ENCODE data around the gene CADM1. TPM values are rescaled to one million over a fixed set of nuclear protein-coding genes. Genes with fewer than 3 reads are reported as not detected.

CADM1 gene
- total and polyA plus RNA-seq, 10 of the 15 experiments (the other 5 are each of a cell fraction or from before 2014, with no cell fraction given): 0.03 to 0.48 (median 0.15) TPM; not detected in 3

DNA sequence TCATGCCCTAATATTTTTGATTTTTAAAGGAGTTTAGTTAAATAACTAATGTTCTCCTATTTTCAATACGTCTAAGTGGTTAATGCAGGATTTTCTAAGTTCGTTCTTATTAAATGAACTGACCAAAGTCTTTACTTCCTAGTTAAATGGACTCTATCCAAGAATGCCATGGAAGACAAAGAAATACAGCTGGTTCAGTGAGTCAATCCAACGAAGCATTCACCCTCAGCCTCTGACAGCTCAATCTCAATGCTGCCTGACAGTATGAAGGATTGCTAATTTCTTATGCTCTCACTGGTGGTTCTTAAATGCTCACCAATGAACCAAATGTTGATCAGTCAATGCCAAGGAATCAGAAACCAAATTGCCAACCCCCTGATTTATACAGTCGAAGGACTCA lies 219.4 kb downstream of the CADM1 start (continued):
- TF ChIP-seq, protein P1, sequence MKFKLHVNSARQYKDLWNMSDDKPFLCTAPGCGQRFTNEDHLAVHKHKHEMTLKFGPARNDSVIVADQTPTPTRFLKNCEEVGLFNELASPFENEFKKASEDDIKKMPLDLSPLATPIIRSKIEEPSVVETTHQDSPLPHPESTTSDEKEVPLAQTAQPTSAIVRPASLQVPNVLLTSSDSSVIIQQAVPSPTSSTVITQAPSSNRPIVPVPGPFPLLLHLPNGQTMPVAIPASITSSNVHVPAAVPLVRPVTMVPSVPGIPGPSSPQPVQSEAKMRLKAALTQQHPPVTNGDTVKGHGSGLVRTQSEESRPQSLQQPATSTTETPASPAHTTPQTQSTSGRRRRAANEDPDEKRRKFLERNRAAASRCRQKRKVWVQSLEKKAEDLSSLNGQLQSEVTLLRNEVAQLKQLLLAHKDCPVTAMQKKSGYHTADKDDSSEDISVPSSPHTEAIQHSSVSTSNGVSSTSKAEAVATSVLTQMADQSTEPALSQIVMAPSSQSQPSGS (IDR thresholded peaks at IDR 0.05; ENCODE audit: low read length): no peak
- TF ChIP-seq YY1 (IDR thresholded peaks at IDR 0.05; ENCODE audit: low read depth, low read length): no peak
- TF ChIP-seq, protein P2, sequence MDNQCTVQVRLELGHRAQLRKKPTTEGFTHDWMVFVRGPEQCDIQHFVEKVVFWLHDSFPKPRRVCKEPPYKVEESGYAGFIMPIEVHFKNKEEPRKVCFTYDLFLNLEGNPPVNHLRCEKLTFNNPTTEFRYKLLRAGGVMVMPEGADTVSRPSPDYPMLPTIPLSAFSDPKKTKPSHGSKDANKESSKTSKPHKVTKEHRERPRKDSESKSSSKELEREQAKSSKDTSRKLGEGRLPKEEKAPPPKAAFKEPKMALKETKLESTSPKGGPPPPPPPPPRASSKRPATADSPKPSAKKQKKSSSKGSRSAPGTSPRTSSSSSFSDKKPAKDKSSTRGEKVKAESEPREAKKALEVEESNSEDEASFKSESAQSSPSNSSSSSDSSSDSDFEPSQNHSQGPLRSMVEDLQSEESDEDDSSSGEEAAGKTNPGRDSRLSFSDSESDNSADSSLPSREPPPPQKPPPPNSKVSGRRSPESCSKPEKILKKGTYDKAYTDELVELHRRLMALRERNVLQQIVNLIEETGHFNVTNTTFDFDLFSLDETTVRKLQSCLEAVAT (IDR thresholded peaks at IDR 0.05): no peak

DNA sequence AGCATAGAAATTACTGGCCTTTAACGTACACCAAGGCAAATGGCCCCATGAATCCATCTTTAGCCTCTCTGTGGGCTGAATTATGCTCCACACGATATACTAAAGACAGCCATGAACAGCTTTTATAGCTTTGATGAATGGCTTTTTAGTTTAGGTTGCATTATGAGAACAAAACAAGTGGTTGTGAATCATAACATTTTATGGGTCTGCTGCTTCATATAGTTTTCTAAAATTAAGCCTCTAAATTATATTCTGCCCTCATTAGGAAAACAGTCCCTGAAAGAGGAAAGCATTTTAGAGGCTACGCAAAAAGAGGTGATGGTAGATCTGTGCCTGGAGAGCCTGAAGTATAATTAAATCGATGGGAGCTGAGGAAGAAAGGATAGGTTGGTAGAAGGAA lies 221.3 kb downstream of the CADM1 start:
- H4K20me1 ChIP-seq (ENCODE audit: control insufficient read depth, insufficient read depth): no peaks in the 10 kb centered on the region
- no peak for TF ChIP-seq RELA (IDR thresholded peaks at IDR 0.05; ENCODE audit: borderline replicate concordance, partially characterized antibody)
- TF ChIP-seq BRCA1 (IDR thresholded peaks at IDR 0.05; ENCODE audit: low read depth, low read length): no peak
- TF ChIP-seq, protein P3, sequence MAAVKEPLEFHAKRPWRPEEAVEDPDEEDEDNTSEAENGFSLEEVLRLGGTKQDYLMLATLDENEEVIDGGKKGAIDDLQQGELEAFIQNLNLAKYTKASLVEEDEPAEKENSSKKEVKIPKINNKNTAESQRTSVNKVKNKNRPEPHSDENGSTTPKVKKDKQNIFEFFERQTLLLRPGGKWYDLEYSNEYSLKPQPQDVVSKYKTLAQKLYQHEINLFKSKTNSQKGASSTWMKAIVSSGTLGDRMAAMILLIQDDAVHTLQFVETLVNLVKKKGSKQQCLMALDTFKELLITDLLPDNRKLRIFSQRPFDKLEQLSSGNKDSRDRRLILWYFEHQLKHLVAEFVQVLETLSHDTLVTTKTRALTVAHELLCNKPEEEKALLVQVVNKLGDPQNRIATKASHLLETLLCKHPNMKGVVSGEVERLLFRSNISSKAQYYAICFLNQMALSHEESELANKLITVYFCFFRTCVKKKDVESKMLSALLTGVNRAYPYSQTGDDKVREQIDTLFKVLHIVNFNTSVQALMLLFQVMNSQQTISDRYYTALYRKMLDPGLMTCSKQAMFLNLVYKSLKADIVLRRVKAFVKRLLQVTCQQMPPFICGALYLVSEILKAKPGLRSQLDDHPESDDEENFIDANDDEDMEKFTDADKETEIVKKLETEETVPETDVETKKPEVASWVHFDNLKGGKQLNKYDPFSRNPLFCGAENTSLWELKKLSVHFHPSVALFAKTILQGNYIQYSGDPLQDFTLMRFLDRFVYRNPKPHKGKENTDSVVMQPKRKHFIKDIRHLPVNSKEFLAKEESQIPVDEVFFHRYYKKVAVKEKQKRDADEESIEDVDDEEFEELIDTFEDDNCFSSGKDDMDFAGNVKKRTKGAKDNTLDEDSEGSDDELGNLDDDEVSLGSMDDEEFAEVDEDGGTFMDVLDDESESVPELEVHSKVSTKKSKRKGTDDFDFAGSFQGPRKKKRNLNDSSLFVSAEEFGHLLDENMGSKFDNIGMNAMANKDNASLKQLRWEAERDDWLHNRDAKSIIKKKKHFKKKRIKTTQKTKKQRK (IDR thresholded peaks at IDR 0.05; ENCODE audit: low read depth, low read length): no peak
- intact Hi-C loops (cut with micrococcal nuclease; ENCODE audit: unreplicated experiment): no loop called here
- H3K36me3 ChIP-seq (ENCODE audit: control insufficient read depth in 2 of 2, insufficient read depth in 2 of 2, low read length in 1 of 2): no peaks in the 10 kb centered on the region
- no peak overlapping the region for H2AFZ ChIP-seq (ENCODE audit: control insufficient read depth, low read depth, low read length)
- CTCF ChIA-PET: no interaction called here
- SMC1A ChIA-PET (ENCODE audit: uncharacterized antibody, unreplicated experiment): no interaction called here
- H3K4me3 ChIP-seq: no peak overlapping the region
- 40% methylated on average over 4 of the region's 4 CpGs for WGBS (ENCODE audit: insufficient coverage, insufficient replicate concordance, low lambda C conversion rate, missing lambda C conversion rate)
- RAD21 ChIA-PET (ENCODE audit: unreplicated experiment): no interaction called here
- H3K9ac ChIP-seq (ENCODE audit: control insufficient read depth, insufficient read depth, low read length): no peak overlapping the region
- no peaks in the 10 kb centered on the region for H3K9me3 ChIP-seq (replicated peaks; ENCODE audit: control insufficient read depth, insufficient read depth, low read length)
- H3K27me3 ChIP-seq (replicated peaks in 1 of 2; ENCODE audit: control insufficient read depth in 2 of 2, insufficient read depth in 2 of 2, low read length in 1 of 2): peaks cover 0 to 6% of the 10 kb centered on the region in 2 experiments; a peak in 1 of 4 replicates
- H3K79me2 ChIP-seq (ENCODE audit: control insufficient read depth, insufficient read depth, low read length): no peaks in the 10 kb centered on the region
- FAIRE-seq (no peak), DNase-seq (ENCODE audit: low read depth, low spot score) (no peak), ATAC-seq (no peak)
- in situ Hi-C loops (cut with MboI): no loop called here
- BruUV-seq (replicated peaks): no TSS peak
- H3K27ac ChIP-seq (ENCODE audit: control insufficient read depth, insufficient read depth): no peak overlapping the region
- H3K4me2 ChIP-seq (ENCODE audit: control insufficient read depth, insufficient read depth): no peak overlapping the region
- POLR2A ChIA-PET: no interaction called here
- H3K4me1 ChIP-seq (ENCODE audit: control insufficient read depth, insufficient read depth, low read length): no peaks in the 10 kb centered on the region
